Neural progenitor cell (in vitro differentiated cells): ENCODE results near the gene SIX3. TPM values are rescaled to one million over a fixed set of nuclear protein-coding genes. Genes with fewer than 3 reads are reported as not detected.
A peak's percentile ranks its signal among the peaks of the same experiment; 100 is the strongest.

ENCODE experiments used
- DNase-seq: peaks from one replicate; pipeline ENCODE4 v3.0.0-alpha.2; 2016; ENCODE audit warnings: low spot score
- H2AFZ ChIP-seq: fragments of 200-600 bp; sonication (generic); replicated peaks from 2 replicates; pipeline ENCODE4 v1.6.1; 2016; ENCODE audit warnings: antibody characterized with exemption
- H3F3A ChIP-seq: fragments of 200-600 bp; sonication (generic); 2 replicates; pipeline ENCODE4 v1.6.1; 2016; ENCODE audit warnings: antibody characterized with exemption, low read depth
- H3K27ac ChIP-seq: fragments of 200-600 bp; sonication (generic); 2 replicates; pipeline ENCODE4 v1.5.1; 2016; ENCODE audit warnings: mild to moderate bottlenecking
- H3K27me3 ChIP-seq: fragments of 200-600 bp; sonication (generic); 2 replicates; pipeline ENCODE4 v1.6.1; 2016; ENCODE audit warnings: mild to moderate bottlenecking, moderate library complexity
- H3K36me3 ChIP-seq: fragments of 200-600 bp; sonication (generic); 2 replicates; pipeline ENCODE4 v1.5.1; 2016
- H3K4me1 ChIP-seq: fragments of 200-600 bp; sonication (generic); 2 replicates; pipeline ENCODE4 v1.6.1; 2016; ENCODE audit warnings: mixed run types
- H3K4me2 ChIP-seq: fragments of 200-600 bp; sonication (generic); 2 replicates; pipeline ENCODE4 v1.6.1; 2016
- H3K4me3 ChIP-seq: fragments of 200-600 bp; sonication (generic); 2 replicates; pipeline ENCODE4 v1.5.1; 2016
- H3K79me2 ChIP-seq: fragments of 200-600 bp; sonication (generic); 2 replicates; pipeline ENCODE4 v1.6.1; 2016; ENCODE audit warnings: low read depth
- H3K9ac ChIP-seq: fragments of 200-600 bp; sonication (generic); 2 replicates; pipeline ENCODE4 v1.6.1; 2016
- H3K9me3 ChIP-seq: fragments of 200-600 bp; sonication (generic); 2 replicates; pipeline ENCODE4 v1.5.1; 2016; ENCODE audit warnings: low read depth
- H4K20me1 ChIP-seq: fragments of 200-600 bp; sonication (generic); 2 replicates; pipeline ENCODE4 v1.6.1; 2016; ENCODE audit warnings: low read depth
- H3K27ac Mint-ChIP-seq: 3 replicates; pipeline ENCODE4 v1.8.0; 2021; ENCODE audit warnings: mixed read lengths
- H3K27me3 Mint-ChIP-seq: 2 replicates; pipeline ENCODE4 v1.8.0; 2022; ENCODE audit warnings: low read depth, mild to moderate bottlenecking, inconsistent platforms, moderate library complexity, mixed read lengths; ENCODE audit not compliant: insufficient read depth
- H3K36me3 Mint-ChIP-seq: 3 replicates; pipeline ENCODE4 v1.8.0; 2021; ENCODE audit warnings: mixed read lengths
- H3K4me1 Mint-ChIP-seq: 3 replicates; pipeline ENCODE4 v1.8.0; 2021; ENCODE audit warnings: mixed read lengths
- H3K4me3 Mint-ChIP-seq: 3 replicates; pipeline ENCODE4 v1.8.0; 2021; ENCODE audit warnings: mild to moderate bottlenecking, moderate library complexity, mixed read lengths
- H3K9me3 Mint-ChIP-seq: 3 replicates; pipeline ENCODE4 v1.8.0; 2020; ENCODE audit warnings: mixed read lengths
- CTCF ChIP-seq: fragments of 200-600 bp; sonication (generic); IDR thresholded peaks from 2 replicates; pipeline ENCODE4 v1.5.1; 2017; ENCODE audit warnings: antibody characterized with exemption, mild to moderate bottlenecking
- EZH2 ChIP-seq: fragments of 200-600 bp; sonication (generic); IDR thresholded peaks from 2 replicates; pipeline ENCODE4 v1.6.1; 2017; ENCODE audit warnings: antibody characterized with exemption, mild to moderate bottlenecking, moderate library complexity
- EZH2phosphoT487 ChIP-seq: fragments of 200-600 bp; sonication (generic); IDR thresholded peaks from 2 replicates; pipeline ENCODE4 v1.6.1; 2017; ENCODE audit warnings: antibody characterized with exemption
- total RNA-seq: library from RNA; depleted of rRNA; stranded (reverse); fragments of >200 nt; gene quantifications from 2 replicates; pipeline ENCODE4 v1.2.3, GENCODE V29; 2015; ENCODE audit warnings: low replicate concordance

The SIX3 gene
- total RNA-seq, 1 donor from 2014 or later = 14.5 TPM

GRCh38 chr2:44952143-44952805, 10.8 kb downstream of the SIX3 start:
- H3K4me1 Mint-ChIP-seq = peaks cover 55% of the 10 kb centered on the region
- Histone ChIP-seq H3K79me2 (peaks cover 33% of the 10 kb centered on the region), H3K4me1 (peaks cover 80% of the 10 kb centered on the region), H3K4me2 (peak overlapping the region; percentile 85), H4K20me1 (peaks cover 48% of the 10 kb centered on the region), H3K4me3 (peak overlapping the region; percentile 48), H2AFZ (no peak overlapping the region), H3K9ac (no peak overlapping the region), H3K36me3 (no peaks in the 10 kb centered on the region), H3K9me3 (no peaks in the 10 kb centered on the region), H3K27ac (no peak overlapping the region), H3F3A (peaks cover 76% of the 10 kb centered on the region), H3K27me3 (peaks cover 72% of the 10 kb centered on the region)
- no peaks in the 10 kb centered on the region for H3K36me3 Mint-ChIP-seq
- H3K27ac Mint-ChIP-seq = no peak overlapping the region
- peak; percentile 94 for DNase-seq
- H3K4me3 Mint-ChIP-seq = peak overlapping the region; percentile 71
- H3K27me3 Mint-ChIP-seq = peaks cover 59% of the 10 kb centered on the region
- peak; percentile 87 for TF ChIP-seq CTCF
- TF ChIP-seq EZH2phosphoT487 = no peak
- peak; percentile 24 for TF ChIP-seq EZH2
- no peaks in the 10 kb centered on the region for H3K9me3 Mint-ChIP-seq

GRCh38 chr2:44952806-44953498, 11.4 kb downstream of the SIX3 start:
- H3K4me1 Mint-ChIP-seq = peaks cover 55% of the 10 kb centered on the region

GRCh38 chr2:44953499-44953883, 12.0 kb downstream of the SIX3 start:
- Histone ChIP-seq H3K4me1 (peaks cover 68% of the 10 kb centered on the region), H3K36me3 (no peaks in the 10 kb centered on the region), H3K79me2 (peaks cover 21% of the 10 kb centered on the region), H3F3A (peaks cover 64% of the 10 kb centered on the region), H3K9ac (no peak overlapping the region), H2AFZ (no peak overlapping the region), H3K27me3 (peaks cover 60% of the 10 kb centered on the region), H3K4me2 (peak overlapping the region; percentile 85), H4K20me1 (peaks cover 36% of the 10 kb centered on the region), H3K9me3 (no peaks in the 10 kb centered on the region), H3K27ac (no peak overlapping the region), H3K4me3 (no peak overlapping the region)
- Mint-ChIP-seq H3K27me3 (peaks cover 53% of the 10 kb centered on the region), H3K36me3 (no peaks in the 10 kb centered on the region), H3K27ac (no peak overlapping the region), H3K9me3 (no peaks in the 10 kb centered on the region), H3K4me3 (peak overlapping the region; percentile 34), H3K4me1 (peaks cover 55% of the 10 kb centered on the region)
- TF ChIP-seq EZH2phosphoT487 (no peak), EZH2 (no peak), CTCF (no peak)
- no peak for DNase-seq

More at GRCh38 chr2:44952806-44953498, 11.4 kb downstream of the SIX3 start:
- peaks cover 73% of the 10 kb centered on the region for H3K4me1 ChIP-seq
- peaks cover 54% of the 10 kb centered on the region for H3K27me3 Mint-ChIP-seq
- no peak for TF ChIP-seq CTCF
- TF ChIP-seq EZH2phosphoT487 = peak; percentile 43
- TF ChIP-seq EZH2 = no peak
- H3K27ac ChIP-seq = no peak overlapping the region
- peaks cover 65% of the 10 kb centered on the region for H3K27me3 ChIP-seq
- no peak overlapping the region for H3K27ac Mint-ChIP-seq
- H3K36me3 Mint-ChIP-seq = no peaks in the 10 kb centered on the region
- H3K79me2 ChIP-seq = peaks cover 26% of the 10 kb centered on the region
- H3K4me3 ChIP-seq = peak overlapping the region; percentile 48
- peak; percentile 76 for DNase-seq
- peaks cover 70% of the 10 kb centered on the region for H3F3A ChIP-seq
- H2AFZ ChIP-seq = no peak overlapping the region
- H3K4me2 ChIP-seq = peak overlapping the region; percentile 85
- peak overlapping the region; percentile 71 for H3K4me3 Mint-ChIP-seq
- peaks cover 41% of the 10 kb centered on the region for H4K20me1 ChIP-seq
- no peak overlapping the region for H3K9ac ChIP-seq
- H3K36me3 ChIP-seq = no peaks in the 10 kb centered on the region
- no peaks in the 10 kb centered on the region for H3K9me3 ChIP-seq
- no peaks in the 10 kb centered on the region for H3K9me3 Mint-ChIP-seq
